ENCODE results near the gene IL12RB2.

- TF ChIP-seq PATZ1 (CRISPR knock-in tag; IDR thresholded peaks at IDR 0.05; ENCODE audit: borderline replicate concordance) (no peak), OSR1 (CRISPR knock-in tag; IDR thresholded peaks at IDR 0.05) (no peak), SNAI2 (CRISPR knock-in tag; IDR thresholded peaks at IDR 0.05) (no peak)
These were observed 38.6 kb upstream of the IL12RB2 start for GRCh38 chr1:67269061-67269460.

All from SK-N-SH treated with all-trans-retinoic acid at 6 μM for 48 hours (cell line).